ENCODE measurements around the gene ENTPD2.

Gene ENTPD2

GRCh38 chr9:137053944-137054931 lies at the start of gene ENTPD2:
Gene ENTPD2 (minus strand): TSS chr9:137054061. CDS start chr9:137053997, 64 bp downstream.
- H3K27ac Mint-ChIP-seq: no peak within 1 kb of the TSS
- no peak within 1 kb of the TSS for H3K4me3 Mint-ChIP-seq
- H3K36me3 Mint-ChIP-seq (ENCODE audit: low read depth): no peaks in the 10 kb centered on the region
- no peaks in the 10 kb centered on the region for H3K9me3 Mint-ChIP-seq
- H3K27me3 Mint-ChIP-seq: peaks cover 17% of the 10 kb centered on the region
- H3K4me1 Mint-ChIP-seq (ENCODE audit: low read depth): no peaks in the 10 kb centered on the region

GRCh38 chr9:137103206-137103999 lies 49.5 kb upstream of the ENTPD2 start:
- Mint-ChIP-seq H3K36me3 (ENCODE audit: low read depth) (peaks cover 12% of the 10 kb centered on the region), H3K27ac (no peak overlapping the region), H3K4me3 (no peak overlapping the region), H3K9me3 (no peaks in the 10 kb centered on the region), H3K4me1 (ENCODE audit: low read depth) (no peaks in the 10 kb centered on the region), H3K27me3 (no peaks in the 10 kb centered on the region)

GRCh38 chr9:137099231-137099630 lies 45.4 kb upstream of the ENTPD2 start:
- no peaks in the 10 kb centered on the region for H3K9me3 Mint-ChIP-seq
- H3K4me1 Mint-ChIP-seq (ENCODE audit: low read depth): peaks cover 22% of the 10 kb centered on the region
- H3K27me3 Mint-ChIP-seq: no peaks in the 10 kb centered on the region
- peaks cover 18% of the 10 kb centered on the region for H3K36me3 Mint-ChIP-seq (ENCODE audit: low read depth)
- H3K4me3 Mint-ChIP-seq: no peak overlapping the region
- H3K27ac Mint-ChIP-seq: no peak overlapping the region

- Mint-ChIP-seq H3K4me1 (ENCODE audit: low read depth) (peaks cover 25% of the 10 kb centered on the region), H3K9me3 (no peaks in the 10 kb centered on the region), H3K27me3 (no peaks in the 10 kb centered on the region), H3K4me3 (no peak overlapping the region), H3K27ac (no peak overlapping the region), H3K36me3 (ENCODE audit: low read depth) (peaks cover 20% of the 10 kb centered on the region)
Measured at GRCh38 chr9:137097761-137098462, 44.1 kb upstream of the ENTPD2 start.

GRCh38 chr9:137096785-137097546 lies 43.1 kb upstream of the ENTPD2 start:
- Mint-ChIP-seq H3K27me3 (no peaks in the 10 kb centered on the region), H3K27ac (no peak overlapping the region), H3K9me3 (no peaks in the 10 kb centered on the region), H3K36me3 (ENCODE audit: low read depth) (peaks cover 27% of the 10 kb centered on the region), H3K4me1 (ENCODE audit: low read depth) (peaks cover 25% of the 10 kb centered on the region), H3K4me3 (no peak overlapping the region)

GRCh38 chr9:137095664-137096517 lies 42.0 kb upstream of the ENTPD2 start:
- Mint-ChIP-seq H3K4me3 (peak overlapping the region; percentile 82), H3K4me1 (ENCODE audit: low read depth) (peaks cover 25% of the 10 kb centered on the region), H3K9me3 (no peaks in the 10 kb centered on the region), H3K27me3 (no peaks in the 10 kb centered on the region), H3K36me3 (ENCODE audit: low read depth) (peaks cover 27% of the 10 kb centered on the region), H3K27ac (peak overlapping the region; percentile 94)

GRCh38 chr9:137089232-137089947 lies 35.5 kb upstream of the ENTPD2 start:
- Mint-ChIP-seq H3K4me1 (ENCODE audit: low read depth) (peaks cover 38% of the 10 kb centered on the region), H3K36me3 (ENCODE audit: low read depth) (peaks cover 18% of the 10 kb centered on the region), H3K27me3 (no peaks in the 10 kb centered on the region), H3K9me3 (no peaks in the 10 kb centered on the region), H3K4me3 (no peak overlapping the region), H3K27ac (peak overlapping the region; percentile 4)

GRCh38 chr9:137088121-137088520 lies 34.3 kb upstream of the ENTPD2 start:
- peak overlapping the region; percentile 86 for H3K4me3 Mint-ChIP-seq
- no peaks in the 10 kb centered on the region for H3K27me3 Mint-ChIP-seq
- H3K27ac Mint-ChIP-seq: peak overlapping the region; percentile 79
- peaks cover 23% of the 10 kb centered on the region for H3K36me3 Mint-ChIP-seq (ENCODE audit: low read depth)
- peaks cover 45% of the 10 kb centered on the region for H3K4me1 Mint-ChIP-seq (ENCODE audit: low read depth)
- H3K9me3 Mint-ChIP-seq: no peaks in the 10 kb centered on the region

GRCh38 chr9:137087409-137087925 lies 33.6 kb upstream of the ENTPD2 start:
- Mint-ChIP-seq H3K9me3 (no peaks in the 10 kb centered on the region), H3K27ac (peak overlapping the region; percentile 79), H3K4me1 (ENCODE audit: low read depth) (peaks cover 49% of the 10 kb centered on the region), H3K27me3 (no peaks in the 10 kb centered on the region), H3K36me3 (ENCODE audit: low read depth) (peaks cover 17% of the 10 kb centered on the region), H3K4me3 (peak overlapping the region; percentile 86)

- Mint-ChIP-seq H3K4me3 (peak within 1 kb of the TSS; percentile 90), H3K9me3 (no peaks in the 10 kb centered on the region), H3K27me3 (no peaks in the 10 kb centered on the region), H3K36me3 (ENCODE audit: low read depth) (peaks cover 14% of the 10 kb centered on the region), H3K27ac (peak within 1 kb of the TSS; percentile 94), H3K4me1 (ENCODE audit: low read depth) (peaks cover 49% of the 10 kb centered on the region)
Measured at GRCh38 chr9:137086531-137087408, 32.9 kb upstream of the ENTPD2 start, which contains the start of gene MAN1B1. Gene MAN1B1 (plus strand): TSS chr9:137086985. CDS start chr9:137087000, 15 bp downstream.

- Mint-ChIP-seq H3K27me3 (no peaks in the 10 kb centered on the region), H3K4me3 (peak overlapping the region; percentile 90), H3K4me1 (ENCODE audit: low read depth) (peaks cover 49% of the 10 kb centered on the region), H3K27ac (peak overlapping the region; percentile 94), H3K9me3 (no peaks in the 10 kb centered on the region), H3K36me3 (ENCODE audit: low read depth) (peaks cover 14% of the 10 kb centered on the region)
Measured at GRCh38 chr9:137085920-137086530, 32.2 kb upstream of the ENTPD2 start.

Measured in stimulated activated naive CD8-positive, alpha-beta T cell treated with anti-CD3 and anti-CD28 coated beads, Interleukin-15, Interleukin-2, amounts not matched to agents 100 ng/mL and 50 ng/mL, for 24 hours (primary cell).